Breast epithelium (tissue), 4 donors: ENCODE results near the gene IKZF5. TPM values are rescaled to one million over a fixed set of nuclear protein-coding genes. Genes with fewer than 3 reads are reported as not detected.

Source experiments
- DNase-seq, 2 donors: peaks; one replicate each; pipeline ENCODE4 v3.0.0-alpha.2; 2019; ENCODE audit warnings: low spot score in 2 of 2
- H3K27ac ChIP-seq, 2 donors: fragments of 200-600 bp; sonication (generic) in 1 of 2; one replicate each; pipeline ENCODE4 v1.5.1; 2016 to 2019; ENCODE audit warnings: mild to moderate bottlenecking in 1 of 2
- H3K27me3 ChIP-seq, 2 donors: fragments of 200-600 bp; sonication (generic) in 1 of 2; one replicate each; pipeline versions ENCODE4 v1.5.1 to v1.6.0; 2017 to 2019; ENCODE audit warnings: control low read depth in 1 of 2, mild to moderate bottlenecking in 1 of 2
- H3K36me3 ChIP-seq: fragments of 200-600 bp; one replicate; pipeline ENCODE4 v1.5.1; 2019
- H3K4me1 ChIP-seq, 2 donors: fragments of 200-600 bp; sonication (generic); one replicate each; pipeline ENCODE4 v1.5.1; 2016 to 2019; ENCODE audit warnings: control low read depth in 1 of 2
- H3K4me3 ChIP-seq, 3 donors: fragments of 200-600 bp; sonication (generic); 1 replicate in 2 of 3; 2 replicates in 1 of 3; pipeline ENCODE4 v1.5.1; 2016 to 2019; ENCODE audit warnings: mild to moderate bottlenecking in 3 of 3, moderate library complexity in 2 of 3
- H3K9me3 ChIP-seq, 2 donors: fragments of 200-600 bp; sonication (generic) in 1 of 2; one replicate each; pipeline ENCODE4 v1.5.1; 2016 to 2019; ENCODE audit warnings: control low read depth in 1 of 2
- POLR2A ChIP-seq: fragments of 450-650 bp; IDR thresholded peaks from one replicate; pipeline ENCODE4 v1.6.1; 2016; ENCODE audit warnings: antibody characterized with exemption, mild to moderate bottlenecking, moderate library complexity
- POLR2AphosphoS5 ChIP-seq, 3 donors: sonication (generic); formaldehyde crosslinking; IDR thresholded peaks; one replicate each; pipeline ENCODE4 v1.6.1; 2017; ENCODE audit warnings: antibody characterized with exemption in 3 of 3
- intact Hi-C: fragments of 100-400 bp; cut with DNase I; formaldehyde crosslinking; loops from one replicate; pipeline ENCODE4 v1.15.1; 2023; ENCODE audit warnings: low total_unique reads
- total RNA-seq, 3 donors: library from RNA; depleted of rRNA; stranded (reverse); fragments of >200 nt; gene quantifications; one replicate each; pipeline ENCODE4 v1.1.0, GENCODE V29; 2016
- TF ChIP-seq, protein P1 (sequence below), 3 donors: fragments of 450-650 bp; IDR thresholded peaks; one replicate each; pipeline ENCODE4 v1.5.1; 2016 to 2017; ENCODE audit warnings: antibody characterized with exemption in 3 of 3, mild to moderate bottlenecking in 3 of 3, moderate library complexity in 3 of 3

Gene IKZF5
- total RNA-seq, 3 donors from 2014 or later, result 10.5 to 17.7 (median 13.3) TPM

DNA sequence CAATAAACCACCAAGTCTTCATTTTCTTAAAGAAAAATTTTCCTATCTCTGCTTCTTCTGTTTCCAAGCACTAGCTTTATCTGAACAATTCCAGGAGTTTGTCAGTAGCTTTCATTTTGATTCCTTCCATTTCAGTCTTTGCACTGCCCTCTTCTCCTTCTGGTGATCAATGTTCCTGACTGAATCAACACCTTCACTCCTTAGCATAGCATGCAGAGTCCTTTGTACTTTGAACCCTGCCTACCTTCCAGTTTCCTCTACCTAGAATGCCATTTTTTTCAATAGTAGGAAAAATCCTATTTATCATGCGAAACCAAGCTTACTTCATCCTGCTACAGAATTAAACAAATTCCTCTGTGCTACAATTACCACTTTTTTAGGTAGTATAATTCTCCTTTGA, 52.7 kb downstream of the IKZF5 start:
- Histone ChIP-seq H3K9me3 (no peaks in the 10 kb centered on the region), H3K4me3 (no peak overlapping the region), H3K27ac (no peak overlapping the region), H3K36me3 (no peaks in the 10 kb centered on the region), H3K4me1 (no peaks in the 10 kb centered on the region), H3K27me3 (no peaks in the 10 kb centered on the region)
- intact Hi-C loops, result no loop called here
- DNase-seq, result no peak
- TF ChIP-seq POLR2AphosphoS5 (IDR thresholded peaks at IDR 0.05), result no peak
- TF ChIP-seq, protein P1, sequence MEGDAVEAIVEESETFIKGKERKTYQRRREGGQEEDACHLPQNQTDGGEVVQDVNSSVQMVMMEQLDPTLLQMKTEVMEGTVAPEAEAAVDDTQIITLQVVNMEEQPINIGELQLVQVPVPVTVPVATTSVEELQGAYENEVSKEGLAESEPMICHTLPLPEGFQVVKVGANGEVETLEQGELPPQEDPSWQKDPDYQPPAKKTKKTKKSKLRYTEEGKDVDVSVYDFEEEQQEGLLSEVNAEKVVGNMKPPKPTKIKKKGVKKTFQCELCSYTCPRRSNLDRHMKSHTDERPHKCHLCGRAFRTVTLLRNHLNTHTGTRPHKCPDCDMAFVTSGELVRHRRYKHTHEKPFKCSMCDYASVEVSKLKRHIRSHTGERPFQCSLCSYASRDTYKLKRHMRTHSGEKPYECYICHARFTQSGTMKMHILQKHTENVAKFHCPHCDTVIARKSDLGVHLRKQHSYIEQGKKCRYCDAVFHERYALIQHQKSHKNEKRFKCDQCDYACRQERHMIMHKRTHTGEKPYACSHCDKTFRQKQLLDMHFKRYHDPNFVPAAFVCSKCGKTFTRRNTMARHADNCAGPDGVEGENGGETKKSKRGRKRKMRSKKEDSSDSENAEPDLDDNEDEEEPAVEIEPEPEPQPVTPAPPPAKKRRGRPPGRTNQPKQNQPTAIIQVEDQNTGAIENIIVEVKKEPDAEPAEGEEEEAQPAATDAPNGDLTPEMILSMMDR (IDR thresholded peaks at IDR 0.05), result no peak
- TF ChIP-seq POLR2A, result no peak

DNA sequence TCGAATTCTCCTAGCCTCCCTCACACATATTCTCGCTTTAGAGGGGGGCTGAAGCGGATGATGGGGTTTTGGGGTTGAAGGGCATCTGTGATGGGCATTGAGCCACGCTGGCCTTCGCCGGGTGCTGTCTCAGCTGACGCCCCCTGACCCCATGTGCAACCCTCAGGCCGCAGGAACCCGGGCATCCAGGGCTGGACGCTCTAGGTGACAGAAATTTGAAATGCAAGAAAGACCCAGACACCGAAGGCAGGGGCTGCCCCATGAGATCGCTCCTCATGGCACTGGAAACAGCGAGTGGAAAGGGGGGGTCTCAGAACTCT, 53.9 kb downstream of the IKZF5 start:
- intact Hi-C loops, result no loop called here
- TF ChIP-seq POLR2AphosphoS5 (IDR thresholded peaks at IDR 0.05) (no peak), POLR2A (no peak)
- TF ChIP-seq, protein P1 (IDR thresholded peaks at IDR 0.05), result no peak

DNA sequence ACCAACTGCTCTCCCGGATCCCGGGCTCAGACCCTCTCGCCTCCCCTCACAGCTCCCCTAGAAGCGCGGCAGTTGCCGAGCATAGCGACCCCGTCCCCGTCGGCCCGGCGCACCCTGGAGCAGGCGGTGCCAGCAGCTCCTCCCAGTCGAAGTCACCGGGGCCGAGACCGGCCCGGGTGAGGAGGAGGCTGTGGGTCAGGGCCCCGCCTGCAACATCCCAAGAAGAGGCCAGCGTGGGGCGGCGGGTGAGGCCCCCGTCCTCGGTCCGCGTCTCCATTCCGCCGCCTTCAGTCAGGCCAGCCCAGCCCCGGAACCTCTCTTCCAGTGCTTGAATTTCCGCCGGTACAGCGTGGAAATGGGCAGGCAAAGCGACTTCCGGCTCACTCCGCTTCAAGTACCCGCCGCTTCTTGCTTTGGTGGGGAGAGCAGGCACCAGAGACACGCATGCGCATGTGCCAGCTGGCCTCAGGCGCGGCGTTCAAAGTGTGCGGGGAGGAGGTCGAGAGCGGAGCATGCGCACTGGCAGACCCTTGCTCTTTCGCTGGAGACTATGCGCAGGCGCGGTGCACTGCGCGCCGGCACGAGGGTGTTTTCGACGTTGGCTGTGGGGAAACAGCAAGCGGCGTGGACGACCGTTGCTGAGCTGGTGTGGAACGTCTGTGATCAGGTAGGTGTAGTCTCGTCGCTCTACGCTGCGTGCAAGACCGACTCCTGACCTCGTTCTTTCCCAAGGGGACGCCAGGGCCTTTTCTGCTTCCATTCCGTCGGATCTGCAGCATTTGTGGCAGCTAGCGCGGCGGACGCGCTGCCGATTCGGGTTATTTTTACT, 54.5 kb downstream of the IKZF5 start, which contains the start of gene C10orf88:
C10orf88 (minus strand) TSS at position 326 of the 829 bp plus-strand sequence; CDS start at position 277, 49 bp downstream.
- TF ChIP-seq POLR2AphosphoS5 (IDR thresholded peaks at IDR 0.05) (peak; percentile 58 to 66 (median 62)), POLR2A (no peak)
- TF ChIP-seq, protein P1 (IDR thresholded peaks at IDR 0.05), result no peak
- no peaks in the 10 kb centered on the region for H3K36me3 ChIP-seq
- intact Hi-C loops, result no loop called here
- H3K27me3 ChIP-seq, result no peaks in the 10 kb centered on the region
- H3K9me3 ChIP-seq, result no peaks in the 10 kb centered on the region
- H3K4me3 ChIP-seq, result peak within 1 kb of the TSS; percentile 72 to 92 (median 86)
- H3K4me1 ChIP-seq, result no peaks in the 10 kb centered on the region
- peak within 1 kb of the TSS; percentile 57 to 76 for H3K27ac ChIP-seq
- DNase-seq, result peak; percentile 93

More for the DNA sequence above, 53.9 kb downstream of the IKZF5 start:
- Histone ChIP-seq H3K27ac (no peak overlapping the region), H3K4me1 (no peaks in the 10 kb centered on the region), H3K9me3 (no peaks in the 10 kb centered on the region), H3K27me3 (no peaks in the 10 kb centered on the region), H3K4me3 (peak overlapping the region; percentile 72 to 92 (median 86)), H3K36me3 (no peaks in the 10 kb centered on the region)
- no peak for DNase-seq

DNA sequence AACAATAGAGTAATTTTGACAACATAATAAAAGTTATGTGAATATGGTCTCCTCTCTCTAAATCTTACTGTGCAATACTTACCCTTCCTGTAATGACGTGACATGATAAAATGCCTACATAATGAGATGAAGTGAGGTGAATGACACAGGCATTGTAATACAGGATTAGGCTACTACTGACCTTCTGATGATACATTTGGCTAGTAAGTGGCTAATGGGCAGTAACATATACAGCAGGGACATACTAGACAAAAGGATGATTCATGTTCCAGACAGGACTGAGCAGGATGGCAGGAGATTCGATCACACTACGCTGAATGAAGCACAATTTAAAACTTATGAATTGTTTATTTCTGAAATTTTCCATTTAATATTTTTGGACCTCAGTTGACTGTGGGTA, 59.3 kb downstream of the IKZF5 start:
- H3K36me3 ChIP-seq, result peaks cover 10% of the 10 kb centered on the region
- no peak overlapping the region for H3K27ac ChIP-seq
- no peaks in the 10 kb centered on the region for H3K27me3 ChIP-seq
- intact Hi-C loops, result no loop called here
- DNase-seq, result no peak
- no peak overlapping the region for H3K4me3 ChIP-seq
- TF ChIP-seq, protein P1 (IDR thresholded peaks at IDR 0.05), result no peak
- TF ChIP-seq POLR2AphosphoS5 (IDR thresholded peaks at IDR 0.05), result no peak
- H3K9me3 ChIP-seq, result no peaks in the 10 kb centered on the region
- H3K4me1 ChIP-seq, result no peaks in the 10 kb centered on the region

Other genes starting within 250 kb of the IKZF5 start
- gene CUZD1, start 162.9 kb downstream of the IKZF5 start, total RNA-seq, result 1 to 10 TPM in 1 of 3 donors, under 1 TPM in 2; 0.48 to 1.8 (median 0.98) TPM
- 1 to 10 TPM; 3.7 to 6.6 (median 5.4) TPM for gene FAM24B, start 129.2 kb downstream of the IKZF5 start, total RNA-seq
- not detected for gene FAM24A, start 98.2 kb downstream of the IKZF5 start, total RNA-seq
- 1 to 10 TPM; 4.5 to 8.0 (median 7.5) TPM for gene C10orf88, start 54.6 kb downstream of the IKZF5 start, total RNA-seq
- gene PSTK, start 28.4 kb downstream of the IKZF5 start, total RNA-seq, result 1 to 10 TPM; 3.6 to 6.4 (median 3.7) TPM
- gene ACADSB, start 211 bp upstream of the IKZF5 start, total RNA-seq, result 10 to 100 TPM; 22.6 to 32.4 (median 31.8) TPM
- gene HMX3, start 127.2 kb upstream of the IKZF5 start, total RNA-seq, result not detected
- not detected for gene HMX2, start 139.3 kb upstream of the IKZF5 start, total RNA-seq
- 100 to 1,000 TPM in 1 of 3 donors, 10 to 100 TPM in 2; 96.4 to 100 (median 98.1) TPM for gene BUB3, start 145.6 kb upstream of the IKZF5 start, total RNA-seq